Endothelial cell of umbilical vein (primary cell): ENCODE results near the gene CPLANE2. TPM values are rescaled to one million over a fixed set of nuclear protein-coding genes. Genes with fewer than 3 reads are reported as not detected.

Experiments used
- BruUV-seq: library from RNA; stranded (reverse); fragments of 400-500 nt; replicated peaks from 2 replicates; lab custom pipeline; 2021; lab: Mats Ljungman, UMichigan
- CTCF ChIA-PET: fragments of 300-600, 350-600 bp; sonication (Branson Sonifier 250); formaldehyde crosslinking; loops from one replicate; lab custom pipeline; 2021; ENCODE audit warnings: antibody characterized with exemption, inconsistent platforms; lab: Charles Lee
- POLR2A ChIA-PET: fragments of 300-600, 350-600 bp; sonication (Branson Sonifier 250); formaldehyde crosslinking; loops from one replicate; lab custom pipeline; 2021; ENCODE audit warnings: antibody characterized with exemption, inconsistent platforms; lab: Charles Lee
- DNase-seq: peaks from one replicate; pipeline ENCODE4 v3.0.0-alpha.2; 2011; ENCODE audit warnings: low read depth, low spot score
- FAIRE-seq: peaks from 2 replicates; lab custom pipeline; 2011; peaks lifted over from hg19 to GRCh38; lab: Jason Lieb, UNC
- H2AFZ ChIP-seq: 2 replicates; pipeline ENCODE4 v1.6.0; 2012; ENCODE audit warnings: low read depth, low read length, control low read depth, inconsistent platforms
- H3K27ac ChIP-seq: 2 replicates; pipeline ENCODE4 v1.5.1; 2011; ENCODE audit warnings: low read depth, mild to moderate bottlenecking, control low read depth, low read length, moderate library complexity; ENCODE audit not compliant: insufficient read depth
- H3K27me3 ChIP-seq, 2 experiments: 2 replicates each; pipeline versions ENCODE4 v1.6.0 to v1.6.1; 2011; ENCODE audit warnings: low read length in 2 of 2, mixed read lengths in 1 of 2; ENCODE audit not compliant: control insufficient read depth in 2 of 2, insufficient read depth in 2 of 2
- H3K36me3 ChIP-seq, 2 experiments: 2 replicates in 1 of 2; 3 replicates in 1 of 2; pipeline ENCODE4 v1.5.1; 2011; ENCODE audit warnings: low read length in 2 of 2, mild to moderate bottlenecking in 1 of 2, moderate library complexity in 1 of 2; ENCODE audit not compliant: control insufficient read depth in 2 of 2, insufficient read depth in 2 of 2; ENCODE audit errors: extremely low read depth in 1 of 2
- H3K4me1 ChIP-seq: 3 replicates; pipeline ENCODE4 v1.5.1; 2011; ENCODE audit warnings: mild to moderate bottlenecking, low read length; ENCODE audit not compliant: control insufficient read depth, insufficient read depth; ENCODE audit errors: extremely low read depth
- H3K4me2 ChIP-seq: 2 replicates; pipeline ENCODE4 v1.6.1; 2011; ENCODE audit warnings: low read length, control low read depth, mixed read lengths; ENCODE audit not compliant: insufficient read depth
- H3K4me3 ChIP-seq, 3 experiments: fragments of 200-600 bp in 1 of 3; sonication (generic), shearing (Covaris generic) in 1 of 3; replicated peaks in 1 of 3; 2 replicates each; pipeline ENCODE4 v1.5.1; 2011 to 2016; ENCODE audit warnings: control low read depth in 3 of 3, low read length in 3 of 3, mild to moderate bottlenecking in 2 of 3, inconsistent platforms in 1 of 3, low read depth in 1 of 3, moderate library complexity in 1 of 3; ENCODE audit not compliant: insufficient read depth in 1 of 3
- H3K79me2 ChIP-seq: 2 replicates; pipeline ENCODE4 v1.6.0; 2012; ENCODE audit warnings: low read length, inconsistent platforms; ENCODE audit not compliant: control insufficient read depth, insufficient read depth
- H3K9ac ChIP-seq: replicated peaks from 2 replicates; pipeline ENCODE3; 2011; ENCODE audit warnings: low read length, control low read depth; ENCODE audit not compliant: insufficient read depth; ENCODE audit errors: extremely low read depth
- H3K9me1 ChIP-seq: replicated peaks from 3 replicates; pipeline ENCODE4 v1.6.0; 2011; ENCODE audit warnings: mild to moderate bottlenecking, low read length; ENCODE audit not compliant: control insufficient read depth, insufficient read depth; ENCODE audit errors: extremely low read depth
- H3K9me3 ChIP-seq: replicated peaks from 2 replicates; pipeline ENCODE4 v1.5.1; 2012; ENCODE audit warnings: low read length, inconsistent platforms; ENCODE audit not compliant: control insufficient read depth, insufficient read depth
- H4K20me1 ChIP-seq: replicated peaks from 2 replicates; pipeline ENCODE3; 2011; ENCODE audit warnings: mild to moderate bottlenecking, low read length; ENCODE audit not compliant: control insufficient read depth, insufficient read depth; ENCODE audit errors: extremely low read depth
- CTCF ChIP-seq, 2 donors: IDR thresholded peaks; 1 replicate in 1 of 2; 2 replicates in 1 of 2; pipeline ENCODE4 v1.5.1; 2011; ENCODE audit warnings: low read length in 2 of 2, mild to moderate bottlenecking in 2 of 2, moderate library complexity in 2 of 2, control low read depth in 1 of 2, inconsistent platforms in 1 of 2, low read depth in 1 of 2; ENCODE audit not compliant: insufficient read depth in 1 of 2; ENCODE audit errors: extremely low read depth in 1 of 2
- EZH2 ChIP-seq: IDR thresholded peaks from 2 replicates; pipeline ENCODE4 v1.6.1; 2012; ENCODE audit warnings: borderline replicate concordance, low read depth, mild to moderate bottlenecking, moderate library complexity, low read length, inconsistent platforms; ENCODE audit not compliant: severe bottlenecking
- FOS ChIP-seq: IDR thresholded peaks from 2 replicates; pipeline ENCODE4 v1.6.1; 2011; ENCODE audit warnings: mild to moderate bottlenecking, low read length, moderate library complexity, borderline replicate concordance; ENCODE audit not compliant: insufficient read depth
- GATA2 ChIP-seq: IDR thresholded peaks from 2 replicates; pipeline ENCODE4 v1.7.0; 2011; ENCODE audit warnings: low read depth, mild to moderate bottlenecking, moderate library complexity, mixed read lengths, low read length; ENCODE audit not compliant: insufficient read length, insufficient read depth
- JUN ChIP-seq: IDR thresholded peaks from 2 replicates; pipeline ENCODE4 v1.6.1; 2011; ENCODE audit warnings: borderline replicate concordance, low read depth; ENCODE audit not compliant: insufficient read length, insufficient read depth
- MAX ChIP-seq: IDR thresholded peaks from 2 replicates; pipeline ENCODE4 v1.6.1; 2011; ENCODE audit not compliant: insufficient read depth, insufficient read length
- MYC ChIP-seq: IDR thresholded peaks from one replicate; pipeline ENCODE4 v1.6.1; 2011; ENCODE audit warnings: mild to moderate bottlenecking, low read depth, low read length
- POLR2A ChIP-seq: IDR thresholded peaks from 2 replicates; pipeline ENCODE4 v1.6.1; 2012; ENCODE audit warnings: low read depth, mild to moderate bottlenecking, control low read depth, low read length
- POLR2AphosphoS5 ChIP-seq: IDR thresholded peaks from 2 replicates; pipeline ENCODE4 v1.6.1; 2012; ENCODE audit warnings: low read depth, mild to moderate bottlenecking, control low read depth, low read length, moderate library complexity; ENCODE audit not compliant: insufficient read depth
- dilution Hi-C: fragments of 300-500 bp; cut with MboI; formaldehyde crosslinking; loops from one replicate; pipeline ENCODE4 v1.15.0; 2019; ENCODE audit warnings: low sequenced_read_pairs; ENCODE audit not compliant: extremely low pct_ligation_motif_present
- intact Hi-C: fragments of 100-400 bp; cut with micrococcal nuclease; formaldehyde crosslinking; loops from one replicate; pipeline ENCODE4 v1.10.0; 2022
- polyA plus RNA-seq, 4 experiments: library from polyadenylated mRNA; depleted of rRNA in 3 of 4; stranded (reverse) in 3 of 4; unstranded in 1 of 4; fragments of >200 nt; gene quantifications; 2 replicates each; pipeline versions ENCODE4 v1.2.1 to v1.2.3, GENCODE V29; 2011 to 2012; ENCODE audit warnings: missing spikeins in 1 of 4
- total RNA-seq: library from RNA; stranded (reverse); gene quantifications from 2 replicates; pipeline ENCODE4 v1.2.3, GENCODE V29; 2021

Gene CPLANE2
- total and polyA plus RNA-seq, 2 donors (not counting 3 experiments of a cell fraction or from before 2014, with no cell fraction given), result 3.9 to 4.6 TPM

- no peaks in the 10 kb centered on the region for H3K9me1 ChIP-seq
- H3K79me2 ChIP-seq, result no peaks in the 10 kb centered on the region
- peak overlapping the region in 1 of 3 experiments; percentile 45 for H3K4me3 ChIP-seq
- intact Hi-C loops (loop anchor here (1.0 to 2.0 kb wide), 3 partner anchors 18 to 114 kb away; partner anchors contain the start of gene FBXO42), dilution Hi-C loops (no loop called here)
- TF ChIP-seq GATA2 (peak; percentile 98), EZH2 (no peak), POLR2A (no peak), FOS (peak; percentile 82), MYC (no peak), POLR2AphosphoS5 (peak; percentile 81), CTCF (IDR thresholded peaks at IDR 0.05; ENCODE audit: extremely low read depth in 1 of 2, insufficient read depth in 1 of 2, low read depth in 1 of 2, low read length in 2 of 2) (no peak), JUN (peak; percentile 36), MAX (no peak)
- peak overlapping the region; percentile 71 for H3K4me2 ChIP-seq
- H3K9me3 ChIP-seq, result no peaks in the 10 kb centered on the region
- CTCF ChIA-PET, result interaction anchor here (0.6 to 9.5 kb wide), 13 partner anchors 9 to 438 kb away, joined by 3 to 179 read pairs (median 3); partner anchors contain the start of genes CPLANE2, FAM131C and FBXO42
- peak overlapping the region; percentile 65 for H3K9ac ChIP-seq
- H2AFZ ChIP-seq, result peak overlapping the region; percentile 44
- H3K27me3 ChIP-seq, result no peaks in the 10 kb centered on the region
- DNase-seq (peak; percentile 99), FAIRE-seq (peak; percentile 97)
- POLR2A ChIA-PET, result interaction anchor here (0.5 to 1.2 kb wide), 3 partner anchors 32 to 208 kb away, joined by 3 to 4 read pairs (median 4); partner anchors contain the start of gene FBXO42
- H3K4me1 ChIP-seq, result peaks cover 29% of the 10 kb centered on the region
- H4K20me1 ChIP-seq, result no peaks in the 10 kb centered on the region
- peak overlapping the region; percentile 94 for H3K27ac ChIP-seq
- BruUV-seq, result no TSS peak
- peaks cover 3 to 15% of the 10 kb centered on the region in 2 experiments for H3K36me3 ChIP-seq
Measured at GRCh38 chr1:16248603-16249516, 11.9 kb upstream of the CPLANE2 start.
